ENCODE data around the gene WNT7A. TPM values are rescaled to one million over a fixed set of nuclear protein-coding genes. Genes with fewer than 3 reads are reported as not detected.

WNT7A gene
- total RNA-seq, 1 donor from 2014 or later = not detected

DNA sequence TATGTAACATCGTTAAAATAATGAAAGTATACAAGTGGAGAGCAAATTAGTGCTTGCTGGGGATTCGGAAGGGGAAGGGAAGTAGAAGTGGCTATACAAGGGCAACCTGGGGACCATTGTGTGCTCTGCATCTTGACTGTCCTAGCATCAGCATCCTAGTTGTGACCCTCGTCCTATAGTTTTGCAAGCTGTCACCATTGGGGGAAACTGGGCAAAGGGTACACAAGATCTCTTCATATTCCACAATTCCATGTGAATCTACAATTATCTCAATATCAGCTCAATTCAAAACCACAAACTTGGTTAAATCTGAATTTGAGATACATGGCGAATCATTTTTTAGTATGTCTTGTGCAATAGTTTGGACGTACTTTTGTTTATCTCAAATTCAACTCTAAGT is 30.9 kb downstream of the WNT7A start:
- DNase-seq (ENCODE audit: extremely low read depth, low read depth, low spot score) = no peak

DNA sequence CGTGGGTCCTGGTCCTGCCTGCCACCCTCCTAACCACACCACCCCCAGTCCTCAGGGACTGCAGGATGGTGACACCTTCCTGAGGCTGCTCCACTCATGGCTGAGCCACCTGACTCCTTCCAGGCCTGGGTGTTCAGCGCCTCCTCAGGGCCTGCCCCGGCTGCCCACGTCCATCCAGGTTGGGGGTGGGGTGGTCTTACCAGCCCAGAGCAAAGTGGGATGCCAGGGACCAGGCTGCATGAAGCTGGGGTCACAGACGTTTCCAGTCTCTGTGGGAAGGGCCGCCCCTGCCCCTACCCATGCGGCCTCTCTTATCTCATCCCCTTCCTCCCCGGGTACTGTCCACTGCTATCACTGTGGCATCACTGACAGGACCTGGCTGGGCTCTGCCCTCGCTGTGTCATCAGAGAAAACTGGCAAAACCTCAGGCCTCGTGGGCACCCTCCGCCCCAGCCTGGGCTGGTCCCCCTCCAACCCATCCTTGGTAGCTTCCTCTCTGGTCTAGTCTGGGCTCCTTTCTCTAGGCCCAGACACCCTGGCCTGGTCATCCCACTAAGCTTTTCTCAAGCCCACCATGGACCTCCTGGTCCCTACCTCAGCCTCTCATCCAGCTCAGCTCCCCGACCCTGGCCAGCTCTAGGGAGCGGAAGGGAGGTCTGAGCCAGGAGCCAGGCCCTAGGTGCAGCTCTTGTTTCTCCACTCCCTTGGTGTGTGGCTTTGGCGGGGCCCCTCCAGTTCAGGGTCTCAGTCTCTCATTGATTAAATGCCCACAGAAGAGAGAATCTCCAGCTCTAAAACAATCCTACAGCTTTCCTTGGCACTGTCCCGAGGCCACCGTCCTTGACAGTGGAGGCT is 32.9 kb downstream of the WNT7A start:
- DNase-seq (ENCODE audit: extremely low read depth, low read depth, low spot score) = no peak

DNA sequence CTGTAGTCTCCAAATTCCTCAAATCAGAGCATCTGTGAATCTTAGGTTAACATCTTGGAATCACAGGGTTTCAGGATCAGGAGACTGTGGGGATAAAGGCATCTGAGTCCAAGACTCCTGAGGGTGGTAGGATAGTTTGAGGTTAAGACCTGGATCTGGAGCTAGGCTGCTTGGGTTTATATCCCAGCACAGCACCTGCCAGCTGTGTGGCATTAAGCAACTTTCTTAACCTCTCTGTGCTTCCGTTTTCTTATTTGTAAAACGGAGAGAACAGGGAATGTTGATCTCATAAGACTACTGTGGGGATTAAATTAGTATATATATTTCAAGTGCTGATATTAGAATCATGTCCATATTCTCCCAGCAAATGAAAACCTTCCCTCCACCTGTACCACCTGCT is 33.6 kb downstream of the WNT7A start:
- no peak for DNase-seq (ENCODE audit: extremely low read depth, low read depth, low spot score)

DNA sequence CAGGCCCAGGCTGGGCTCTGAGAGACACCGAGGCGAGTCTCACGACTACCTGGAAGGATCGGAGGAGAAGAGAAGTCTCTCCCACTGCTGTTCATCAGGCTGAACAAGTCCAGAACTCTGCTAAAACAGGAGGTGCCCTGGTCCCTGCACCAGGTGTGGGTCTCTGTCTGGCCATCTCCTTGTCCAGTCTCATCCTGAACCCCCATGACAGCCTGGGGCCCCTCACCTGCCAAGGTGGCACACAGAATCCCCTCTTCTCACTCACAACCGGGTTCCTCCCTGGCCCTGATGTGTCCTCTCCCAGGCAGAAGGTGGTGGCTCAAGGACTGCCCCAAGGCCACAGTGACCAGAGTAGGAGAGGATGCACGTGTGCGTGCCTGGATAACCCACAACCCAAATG is 34.1 kb downstream of the WNT7A start:
- no peak for DNase-seq (ENCODE audit: extremely low read depth, low read depth, low spot score)

DNA sequence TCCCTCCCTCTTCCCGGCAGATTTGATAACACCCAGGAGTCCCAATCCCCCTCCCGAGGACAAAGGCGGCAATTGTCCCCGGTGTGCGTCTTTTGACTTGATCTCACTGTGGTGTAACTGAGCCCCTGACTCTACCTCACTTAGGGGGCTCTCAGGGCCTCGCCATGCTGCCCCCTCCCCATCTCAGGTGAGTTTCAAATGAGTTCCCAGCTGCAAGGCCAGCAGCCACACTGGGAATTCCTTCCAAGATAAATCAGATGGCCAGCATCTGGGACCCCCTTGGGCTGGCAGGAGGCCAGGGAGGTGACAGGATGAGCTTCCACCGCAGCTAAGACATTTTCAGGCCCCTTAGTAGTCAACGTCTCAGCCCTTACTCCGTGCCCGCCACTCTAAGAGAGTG is 35.0 kb downstream of the WNT7A start:
- no peak for DNase-seq (ENCODE audit: extremely low read depth, low read depth, low spot score)

DNA sequence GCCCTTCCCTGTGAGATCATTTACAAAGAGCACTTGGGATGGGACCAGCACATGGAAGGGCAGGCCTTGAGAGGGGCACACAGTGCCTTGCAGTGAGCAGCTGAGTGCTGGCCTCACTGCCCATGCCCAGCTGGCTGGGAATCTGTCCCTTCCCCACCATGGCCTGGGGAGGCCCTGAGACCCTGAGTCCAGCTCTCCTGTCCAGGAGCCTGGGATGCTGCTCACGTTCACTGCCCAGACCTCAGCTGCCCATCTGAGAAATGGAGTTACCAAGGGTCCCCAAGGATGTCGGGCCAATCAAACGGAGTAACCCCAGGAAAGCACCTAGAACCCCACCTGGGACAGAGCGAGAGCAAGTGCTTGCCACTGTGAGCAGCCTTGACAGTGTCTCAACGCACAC is 35.6 kb downstream of the WNT7A start:
- no peak for DNase-seq (ENCODE audit: extremely low read depth, low read depth, low spot score)

DNA sequence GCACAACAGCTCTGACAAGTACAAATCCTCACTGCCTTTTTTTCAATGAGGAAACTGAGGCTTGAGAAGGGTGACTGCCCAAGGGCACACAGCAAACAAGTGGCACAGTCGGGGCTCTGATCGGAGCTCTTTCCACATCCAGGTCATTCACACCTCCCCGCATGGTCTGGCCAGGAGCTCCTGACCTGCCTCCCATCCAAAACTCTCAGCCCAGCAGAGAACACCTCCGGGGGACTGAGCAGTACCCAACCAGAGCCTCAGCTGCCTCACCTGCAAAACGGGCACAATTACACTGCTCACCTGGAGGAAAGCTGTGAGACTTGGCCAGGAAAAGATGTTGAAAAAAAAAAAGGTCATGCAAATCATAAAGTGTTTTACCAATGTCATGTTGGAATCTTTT is 36.5 kb downstream of the WNT7A start:
- no peak for DNase-seq (ENCODE audit: extremely low read depth, low read depth, low spot score)

DNA sequence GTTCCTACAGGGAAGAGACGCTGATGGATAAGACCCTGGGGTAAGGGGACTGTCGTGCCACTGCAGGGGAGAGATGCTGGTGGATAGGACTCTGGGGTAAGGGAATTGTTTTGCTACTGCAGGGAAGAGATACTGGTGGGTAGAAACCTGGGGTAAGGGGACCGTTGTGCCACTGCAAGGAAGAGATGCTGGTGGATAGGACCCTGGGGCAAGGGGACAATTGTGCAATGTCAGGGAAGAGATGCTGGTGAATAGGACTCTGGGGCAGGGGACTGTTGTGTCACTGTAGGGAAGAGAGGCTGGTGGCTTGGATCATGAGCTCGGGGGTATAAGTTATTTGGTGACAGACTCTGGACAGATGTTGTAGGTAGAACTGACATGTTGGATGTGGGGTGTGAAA is 37.6 kb downstream of the WNT7A start:
- no peak for DNase-seq (ENCODE audit: extremely low read depth, low read depth, low spot score)

DNA sequence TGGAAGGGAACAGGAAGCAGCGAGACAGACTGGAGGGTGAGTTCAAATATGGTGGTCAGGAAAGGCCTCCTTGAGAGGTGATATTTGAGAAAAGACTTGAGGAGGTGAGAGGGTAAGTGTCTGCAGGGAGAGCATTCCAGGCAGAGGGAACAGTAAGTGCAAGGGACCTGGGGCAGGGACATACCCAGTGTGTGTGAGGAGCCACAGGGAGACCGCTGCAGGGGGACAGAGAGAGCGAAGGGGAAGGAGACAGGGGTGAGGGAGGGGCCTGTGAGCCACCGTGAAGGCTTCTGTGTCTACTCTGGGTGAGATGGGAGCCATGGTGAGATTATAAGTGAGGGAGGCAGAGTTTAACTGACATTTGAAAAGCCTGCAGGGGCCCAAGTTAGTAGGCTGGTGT is 38.0 kb downstream of the WNT7A start:
- no peak for DNase-seq (ENCODE audit: extremely low read depth, low read depth, low spot score)

DNA sequence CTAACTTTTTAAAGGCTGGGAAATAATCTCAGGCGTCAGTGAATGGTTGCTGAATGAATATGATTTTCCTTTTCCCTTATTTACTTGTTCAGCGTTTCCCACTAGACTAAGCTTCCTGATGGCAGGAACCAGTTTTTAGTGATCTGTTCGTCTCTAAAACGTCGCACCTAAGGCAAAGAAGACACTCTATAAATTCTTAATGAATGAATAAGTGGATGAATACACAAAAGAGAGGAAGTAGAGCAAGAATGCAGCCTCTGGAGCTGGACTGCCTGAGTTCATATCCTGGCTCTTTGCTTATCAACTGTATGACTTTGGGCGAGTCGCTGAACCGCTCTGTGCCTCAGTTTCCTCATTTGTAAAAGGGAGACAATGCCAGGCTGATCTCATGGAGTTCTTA is 38.7 kb downstream of the WNT7A start:
- DNase-seq (ENCODE audit: extremely low read depth, low read depth, low spot score) = no peak

DNA sequence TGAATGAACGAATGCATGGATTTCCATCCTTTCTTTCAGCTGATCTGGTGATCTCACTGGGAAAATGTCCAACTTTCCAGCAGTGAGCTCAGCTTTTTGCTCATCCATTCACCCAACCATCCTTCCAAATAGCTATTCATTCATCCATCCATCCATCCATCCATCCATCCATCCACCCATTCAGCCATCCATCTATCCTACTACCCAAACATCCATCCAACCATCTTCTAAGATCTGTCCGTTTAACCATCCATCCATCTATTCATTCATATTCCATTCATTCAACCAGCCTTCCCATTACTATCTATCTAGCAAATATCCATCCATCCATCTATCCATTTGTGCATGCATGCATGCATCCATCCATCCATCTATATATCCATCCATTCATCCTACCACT is 39.4 kb downstream of the WNT7A start:
- DNase-seq (ENCODE audit: extremely low read depth, low read depth, low spot score) = no peak

DNA sequence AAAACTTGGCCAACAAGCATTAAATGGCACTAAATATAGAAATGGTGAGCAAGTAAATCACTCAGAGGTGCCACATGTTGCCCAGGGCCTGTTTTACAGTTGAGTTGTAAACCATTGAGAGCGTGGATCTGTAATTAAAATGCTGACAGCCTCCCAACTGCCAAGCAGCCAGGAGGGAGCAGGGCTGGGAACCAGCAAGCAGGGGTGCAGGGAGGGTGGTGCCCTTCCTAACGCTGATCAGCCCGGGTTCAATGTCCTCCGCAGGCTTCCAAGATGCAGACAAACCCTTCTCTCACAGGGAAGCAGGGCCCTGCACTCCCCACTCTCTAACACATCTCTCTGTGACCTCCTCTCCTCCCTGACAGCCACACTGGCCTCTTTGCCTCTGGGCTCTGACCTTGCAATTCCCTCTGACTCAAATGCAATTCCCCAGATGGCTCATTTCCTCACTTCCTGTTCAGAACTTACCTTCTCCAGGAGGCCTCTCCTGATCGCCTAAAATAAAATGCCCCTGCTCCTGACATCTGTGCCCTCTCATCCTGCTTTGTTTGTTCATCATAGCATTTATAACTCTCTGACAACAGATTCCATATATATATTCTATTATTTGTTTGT is 40.0 kb downstream of the WNT7A start:
- no peak for DNase-seq (ENCODE audit: extremely low read depth, low read depth, low spot score)

DNA sequence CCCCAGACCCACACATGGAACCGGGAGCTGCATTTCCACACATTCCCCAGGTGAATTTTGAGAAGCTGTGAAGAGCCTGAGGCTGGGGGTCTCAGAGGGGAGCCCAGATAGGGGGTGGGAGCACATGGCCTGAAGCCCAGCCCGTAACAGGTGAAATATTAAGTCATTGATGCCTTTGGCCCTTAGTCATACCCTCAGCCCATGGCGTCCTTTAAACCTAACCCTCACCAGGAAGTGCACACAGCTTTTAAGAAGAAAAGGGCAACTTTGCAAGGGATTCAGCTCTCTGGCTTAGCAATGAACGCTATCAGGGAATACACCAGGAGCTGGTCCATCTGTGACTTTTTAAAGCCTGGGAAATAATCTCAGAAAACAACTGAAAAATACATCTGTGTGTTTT is 40.6 kb downstream of the WNT7A start:
- no peak for DNase-seq (ENCODE audit: extremely low read depth, low read depth, low spot score)

DNA sequence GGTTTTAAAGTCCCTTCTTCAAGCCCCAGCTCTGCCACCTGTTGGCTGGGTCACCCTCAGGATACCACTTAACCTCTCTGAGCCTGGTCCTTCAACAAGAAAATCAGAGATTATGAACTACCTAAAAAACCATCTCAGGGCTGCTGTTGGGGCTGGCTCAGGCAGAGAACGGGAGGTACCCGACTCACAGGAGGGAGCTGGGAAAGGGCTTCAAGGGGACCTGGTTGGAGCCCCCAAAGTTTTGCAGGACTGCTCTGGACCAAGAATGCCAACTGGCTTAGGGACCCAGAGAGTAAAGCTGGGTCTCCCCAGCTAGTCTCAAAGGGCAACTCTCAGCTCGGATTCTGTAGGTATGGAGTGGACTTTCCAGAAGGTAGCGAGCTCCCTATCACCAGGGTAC is 41.5 kb downstream of the WNT7A start:
- no peak for DNase-seq (ENCODE audit: extremely low read depth, low read depth, low spot score)

DNA sequence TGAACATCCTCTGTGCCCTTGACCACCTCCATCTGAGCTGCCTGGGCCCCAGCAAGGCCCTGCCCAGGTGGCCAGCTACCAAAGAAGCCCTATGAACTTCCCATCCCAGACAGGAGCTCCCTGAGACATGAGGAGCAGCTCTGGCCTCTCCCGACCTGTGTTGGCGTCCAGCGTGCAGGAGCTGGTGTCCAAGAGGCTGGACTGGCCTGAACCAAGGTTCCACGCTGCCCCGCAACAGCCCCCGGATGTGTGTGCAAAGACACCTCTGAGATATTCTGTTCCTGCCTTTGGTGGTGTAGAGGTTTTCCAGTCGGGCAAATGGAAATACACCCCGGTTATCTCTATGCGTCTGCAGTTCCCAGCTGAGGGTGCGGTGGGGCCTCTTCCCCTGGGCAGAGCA is 42.1 kb downstream of the WNT7A start:
- no peak for DNase-seq (ENCODE audit: extremely low read depth, low read depth, low spot score)

DNA sequence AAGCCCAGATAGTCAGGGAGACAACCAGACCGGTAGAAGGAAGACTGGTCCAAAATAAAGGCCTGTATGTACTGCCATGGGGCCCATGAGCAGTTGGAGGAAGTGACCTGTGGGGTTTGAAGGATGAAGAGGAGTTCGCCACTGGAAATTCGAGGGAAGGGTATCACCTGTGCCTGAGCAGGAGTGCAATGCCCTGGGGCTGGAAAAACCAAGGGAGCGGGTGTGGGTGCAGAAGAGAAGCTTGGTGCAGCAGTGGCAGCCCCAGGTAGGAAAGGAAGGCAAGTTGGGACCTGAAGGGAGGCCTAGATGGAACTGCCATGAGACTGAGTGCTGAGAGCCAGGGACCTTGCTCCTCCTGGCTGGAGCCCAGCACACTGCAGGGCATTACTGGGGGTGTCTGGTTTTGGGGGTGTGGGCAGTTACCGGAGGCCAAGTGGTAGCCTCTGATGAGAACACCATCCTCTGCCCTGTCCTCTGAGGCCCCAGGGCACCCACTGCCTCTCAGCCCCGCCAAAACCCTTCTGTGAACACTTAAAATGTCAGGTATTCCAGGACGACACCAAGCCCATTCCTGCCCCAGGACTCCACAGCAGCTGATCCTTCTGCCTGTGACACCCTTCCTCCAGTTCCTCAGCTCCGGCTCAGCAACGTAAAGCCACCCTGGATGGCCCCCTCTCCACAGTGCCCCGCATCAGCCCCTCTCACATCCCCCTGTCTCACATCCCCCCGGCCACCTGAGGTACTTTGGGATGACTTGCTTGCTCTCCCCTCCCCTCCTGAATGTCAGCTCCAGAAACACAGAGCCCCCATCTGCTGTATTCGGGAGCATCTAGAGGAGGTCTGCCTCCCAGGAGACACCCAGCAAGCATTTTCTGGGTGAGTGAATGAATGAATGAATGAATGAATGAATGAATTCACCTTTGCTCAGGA is 42.9 kb downstream of the WNT7A start:
- DNase-seq (ENCODE audit: extremely low read depth, low read depth, low spot score) = no peak

DNA sequence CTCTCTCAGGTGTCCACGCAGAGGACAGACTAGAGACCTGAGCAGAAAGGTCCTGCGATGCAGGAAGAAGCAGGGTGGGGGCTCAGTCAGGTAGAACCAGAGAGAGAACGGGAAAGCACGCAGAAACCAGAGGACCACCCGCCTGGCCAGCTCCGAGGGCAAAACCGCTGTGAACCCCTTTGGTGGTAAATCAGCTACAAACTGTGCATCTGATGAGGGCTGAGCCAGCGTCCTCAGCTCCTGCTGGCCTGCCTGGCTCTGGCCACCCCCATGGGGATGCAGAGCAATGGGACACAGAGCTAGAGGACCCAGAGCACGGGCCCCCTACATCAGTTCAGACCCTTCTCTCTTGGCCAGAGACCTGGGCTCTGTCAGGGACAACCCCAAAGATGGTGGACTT is 44.6 kb downstream of the WNT7A start:
- no peak for DNase-seq (ENCODE audit: extremely low read depth, low read depth, low spot score)

DNA sequence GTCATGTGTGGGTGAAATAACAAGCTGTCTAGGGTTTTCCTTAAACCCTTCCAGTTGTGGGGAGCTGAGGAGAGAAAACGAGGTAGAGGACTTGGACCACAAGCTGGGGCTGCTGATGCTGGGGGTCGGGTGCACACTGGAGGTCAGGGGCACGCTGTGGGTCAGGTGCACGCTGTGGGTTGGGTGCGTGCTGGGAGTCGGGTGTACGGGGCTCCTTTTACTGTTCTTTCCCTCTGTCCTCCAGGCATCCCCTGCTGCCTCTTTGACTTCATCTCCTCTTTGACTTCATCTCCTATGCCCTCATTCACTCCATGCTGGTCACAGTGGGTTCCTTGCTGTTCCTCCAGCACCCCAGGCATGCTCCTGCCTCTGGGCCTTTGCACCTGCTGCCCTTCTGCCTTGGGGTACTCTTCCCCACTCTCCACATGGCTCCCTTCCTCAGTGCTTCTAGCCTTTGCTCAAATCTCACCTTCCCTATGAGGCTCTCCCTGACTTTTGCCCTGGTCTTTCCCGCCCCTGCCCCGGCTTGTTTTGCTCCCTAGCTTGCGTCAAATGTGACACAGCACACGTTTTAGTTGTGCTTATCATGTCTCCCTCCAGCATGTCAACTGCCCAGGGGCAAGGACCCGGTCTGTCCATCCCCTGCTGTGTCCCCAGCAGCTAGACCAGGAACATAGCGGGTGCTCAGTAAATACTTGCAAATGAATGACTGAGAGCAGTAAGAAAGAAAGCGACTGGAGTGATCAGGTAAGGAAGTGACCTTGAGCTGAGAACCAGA is 45.4 kb downstream of the WNT7A start:
- no peak for DNase-seq (ENCODE audit: extremely low read depth, low read depth, low spot score)

DNA sequence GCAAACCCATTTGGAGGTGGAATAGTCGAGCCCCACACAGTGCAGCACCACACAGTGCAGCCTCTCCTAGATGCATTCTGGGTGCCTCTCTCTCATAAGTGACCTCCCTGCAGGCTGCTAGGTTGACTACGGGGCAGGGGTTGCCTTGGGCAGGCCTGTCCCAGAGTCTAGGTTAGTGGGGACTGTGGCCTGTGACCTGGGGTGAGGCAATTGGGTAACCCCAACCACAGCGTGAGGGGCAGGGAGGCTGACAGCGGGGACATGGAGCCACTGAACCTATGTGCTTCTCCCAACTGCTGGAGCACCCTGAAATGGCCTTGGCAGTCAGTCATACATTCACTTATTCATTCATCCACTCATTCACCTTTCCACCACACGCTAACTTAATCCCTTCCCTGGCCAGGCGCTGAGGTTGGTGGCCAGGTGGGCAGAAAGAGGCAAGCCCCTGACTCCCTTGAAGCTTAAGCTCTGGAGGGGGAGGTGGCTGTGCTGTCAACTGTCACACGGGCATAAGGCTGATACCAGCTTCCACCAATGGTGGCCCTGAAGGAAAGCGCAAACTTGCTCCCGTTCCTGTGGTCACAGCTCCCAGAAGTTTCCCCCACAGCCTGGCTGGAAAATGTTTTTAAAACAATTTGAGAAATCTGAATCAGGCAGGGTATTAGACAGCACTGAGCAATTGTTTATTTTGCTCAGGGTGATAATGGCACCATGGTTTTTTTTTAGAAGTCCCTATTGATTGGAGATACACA is 46.2 kb downstream of the WNT7A start:
- no peak for DNase-seq (ENCODE audit: extremely low read depth, low read depth, low spot score)

DNA sequence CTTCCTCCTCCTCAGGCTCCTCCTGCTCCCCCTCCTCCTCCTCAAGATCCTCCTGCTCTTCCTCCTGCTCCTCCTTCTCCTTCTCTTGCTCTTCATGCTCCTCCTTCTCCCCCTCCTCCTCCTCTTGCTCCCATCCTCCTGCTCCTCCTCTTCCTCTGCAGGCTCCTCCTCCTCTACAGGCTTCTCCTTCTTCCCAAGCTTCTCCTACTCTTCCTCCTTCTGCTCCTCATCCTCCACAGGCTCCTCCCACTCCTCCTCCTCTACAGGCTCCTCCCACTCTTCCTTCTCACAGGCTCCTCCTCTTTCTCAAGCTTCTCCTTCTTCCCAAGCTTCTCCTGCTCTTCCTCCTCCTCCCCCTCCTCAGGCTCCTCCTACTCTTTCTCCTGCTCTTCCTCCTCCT is 47.7 kb downstream of the WNT7A start:
- no peak for DNase-seq (ENCODE audit: extremely low read depth, low read depth, low spot score)
